GM23338 (cell line): Measurements from ENCODE around the gene HES4.

ENCODE experiments used
- CREB1 ChIP-seq: fragments of 250-450 bp; sonication (Bioruptor Pico); IDR thresholded peaks from 2 replicates; pipeline ENCODE4 v1.5.0; 2020; ENCODE audit warnings: low read depth, mild to moderate bottlenecking, moderate library complexity
- EZH2 ChIP-seq: fragments of 200-600 bp; sonication (generic); IDR thresholded peaks from one replicate; pipeline ENCODE4 v1.8.0; 2017; ENCODE audit warnings: antibody characterized with exemption, mild to moderate bottlenecking, low read depth; ENCODE audit not compliant: unreplicated experiment
- JUNB ChIP-seq: IDR thresholded peaks from one replicate; pipeline ENCODE4 v1.6.1; 2016; ENCODE audit warnings: antibody characterized with exemption; ENCODE audit not compliant: unreplicated experiment
- POLR2AphosphoS5 ChIP-seq: IDR thresholded peaks from 2 replicates; pipeline ENCODE4 v1.6.1; 2016; ENCODE audit warnings: antibody characterized with exemption, low read depth
- ZNF331 ChIP-seq: fragments of 250-450 bp; sonication (Bioruptor Pico); IDR thresholded peaks from 2 replicates; pipeline ENCODE4 v1.5.0; 2020; ENCODE audit warnings: low read depth, mild to moderate bottlenecking, moderate library complexity
- TF ChIP-seq, protein P1 (sequence below), 2 experiments: fragments of 200-600 bp in 1 of 2; sonication (generic) in 1 of 2; conservative IDR thresholded peaks; 2 replicates each; pipeline versions ENCODE4 v1.5.1 to v1.6.1; 2016 to 2017; ENCODE audit warnings: antibody characterized with exemption in 2 of 2, low read depth in 2 of 2, mild to moderate bottlenecking in 2 of 2, moderate library complexity in 1 of 2

GRCh38 chr1:952603-953002 is 47.3 kb downstream of the HES4 start:
- TF ChIP-seq EZH2 (no peak), JUNB (no peak), POLR2AphosphoS5 (no peak), ZNF331 (CRISPR knock-in tag) (no peak), CREB1 (no peak)
- TF ChIP-seq, protein P1, sequence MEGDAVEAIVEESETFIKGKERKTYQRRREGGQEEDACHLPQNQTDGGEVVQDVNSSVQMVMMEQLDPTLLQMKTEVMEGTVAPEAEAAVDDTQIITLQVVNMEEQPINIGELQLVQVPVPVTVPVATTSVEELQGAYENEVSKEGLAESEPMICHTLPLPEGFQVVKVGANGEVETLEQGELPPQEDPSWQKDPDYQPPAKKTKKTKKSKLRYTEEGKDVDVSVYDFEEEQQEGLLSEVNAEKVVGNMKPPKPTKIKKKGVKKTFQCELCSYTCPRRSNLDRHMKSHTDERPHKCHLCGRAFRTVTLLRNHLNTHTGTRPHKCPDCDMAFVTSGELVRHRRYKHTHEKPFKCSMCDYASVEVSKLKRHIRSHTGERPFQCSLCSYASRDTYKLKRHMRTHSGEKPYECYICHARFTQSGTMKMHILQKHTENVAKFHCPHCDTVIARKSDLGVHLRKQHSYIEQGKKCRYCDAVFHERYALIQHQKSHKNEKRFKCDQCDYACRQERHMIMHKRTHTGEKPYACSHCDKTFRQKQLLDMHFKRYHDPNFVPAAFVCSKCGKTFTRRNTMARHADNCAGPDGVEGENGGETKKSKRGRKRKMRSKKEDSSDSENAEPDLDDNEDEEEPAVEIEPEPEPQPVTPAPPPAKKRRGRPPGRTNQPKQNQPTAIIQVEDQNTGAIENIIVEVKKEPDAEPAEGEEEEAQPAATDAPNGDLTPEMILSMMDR (conservative IDR thresholded peaks at IDR 0.05; ENCODE audit: low read depth in 2 of 2), result no peak
